HEK293 (cell line): ENCODE results near the gene ZP3.

Experiments used
- CTCF ChIA-PET: fragments of 350-600 bp; formaldehyde crosslinking; extraction: SDS; loops from one replicate; lab custom pipeline; 2021; ENCODE audit warnings: antibody characterized with exemption; lab: Yijun Ruan, JAX
- POLR2A ChIA-PET: fragments of 300-600 bp; formaldehyde crosslinking; extraction: SDS; loops from one replicate; lab custom pipeline; 2020; ENCODE audit warnings: antibody characterized with exemption, inconsistent platforms; lab: Yijun Ruan, JAX
- H3K27ac ChIP-seq: fragments of 200-500 bp; sonication (Bioruptor generic); 2 replicates; pipeline ENCODE4 v1.5.1; 2014; ENCODE audit warnings: low read depth, low read length, control low read depth, inconsistent platforms; ENCODE audit errors: extremely low read depth
- H3K36me3 ChIP-seq, 2 experiments: fragments of 200-500 bp in 1 of 2; sonication (Bioruptor generic) in 1 of 2; 1 replicate in 1 of 2; 2 replicates in 1 of 2; pipeline ENCODE4 v1.5.1; 2014 to 2017; ENCODE audit warnings: inconsistent platforms in 2 of 2, low read length in 2 of 2; ENCODE audit not compliant: control insufficient read depth in 2 of 2, insufficient read depth in 1 of 2
- H3K4me1 ChIP-seq: fragments of 200-500 bp; sonication (Bioruptor generic); 2 replicates; pipeline ENCODE4 v1.5.1; 2014; ENCODE audit warnings: mild to moderate bottlenecking, low read length, inconsistent platforms; ENCODE audit not compliant: control insufficient read depth, insufficient read depth
- H3K4me3 ChIP-seq: 2 replicates; pipeline ENCODE4 v1.5.1; 2011; ENCODE audit warnings: low read depth, mild to moderate bottlenecking, control low read depth, low read length, moderate library complexity
- H3K9me3 ChIP-seq: fragments of 200-500 bp; sonication (Bioruptor generic); 2 replicates; pipeline ENCODE4 v1.5.1; 2014; ENCODE audit warnings: low read depth, low read length, inconsistent platforms; ENCODE audit not compliant: control insufficient read depth, insufficient read depth
- PRDM4 ChIP-seq: fragments of 450-650 bp; formaldehyde crosslinking; IDR thresholded peaks from 2 replicates; pipeline ENCODE4 v1.5.1; 2017; ENCODE audit warnings: missing biosample characterization, missing genetic modification characterization
- TRIM28 ChIP-seq: IDR thresholded peaks from 2 replicates; pipeline ENCODE4 v1.6.1; 2011; ENCODE audit warnings: low read length, control low read depth, borderline replicate concordance
- TSHZ1 ChIP-seq: fragments of 450-650 bp; formaldehyde crosslinking; IDR thresholded peaks from 2 replicates; pipeline ENCODE4 v1.5.1; 2016; ENCODE audit warnings: missing biosample characterization, missing genetic modification characterization, borderline replicate concordance
- YY2 ChIP-seq: fragments of 450-650 bp; formaldehyde crosslinking; IDR thresholded peaks from 2 replicates; pipeline ENCODE4 v1.5.1; 2016; ENCODE audit warnings: missing biosample characterization, missing genetic modification characterization
- ZBTB10 ChIP-seq: fragments of 450-650 bp; formaldehyde crosslinking; IDR thresholded peaks from 2 replicates; pipeline ENCODE4 v1.5.1; 2016; ENCODE audit warnings: missing biosample characterization, missing genetic modification characterization
- ZBTB44 ChIP-seq: fragments of 450-650 bp; IDR thresholded peaks from 2 replicates; pipeline ENCODE4 v1.5.1; 2018; ENCODE audit warnings: missing biosample characterization, mild to moderate bottlenecking, missing genetic modification characterization
- ZNF155 ChIP-seq: fragments of 450-650 bp; formaldehyde crosslinking; IDR thresholded peaks from 2 replicates; pipeline ENCODE4 v1.5.1; 2016; ENCODE audit warnings: missing biosample characterization, missing genetic modification characterization
- ZNF248 ChIP-seq: fragments of 450-650 bp; formaldehyde crosslinking; IDR thresholded peaks from 2 replicates; pipeline ENCODE4 v1.5.1; 2017; ENCODE audit warnings: missing biosample characterization, missing genetic modification characterization
- ZNF302 ChIP-seq: fragments of 450-650 bp; formaldehyde crosslinking; IDR thresholded peaks from 2 replicates; pipeline ENCODE4 v1.5.1; 2016; ENCODE audit warnings: missing biosample characterization, missing genetic modification characterization, low read depth
- ZNF350 ChIP-seq: fragments of 450-650 bp; formaldehyde crosslinking; IDR thresholded peaks from 2 replicates; pipeline ENCODE4 v1.5.0; 2017; ENCODE audit warnings: missing biosample characterization, mild to moderate bottlenecking, missing genetic modification characterization
- ZNF354C ChIP-seq: fragments of 450-650 bp; formaldehyde crosslinking; IDR thresholded peaks from 2 replicates; pipeline ENCODE4 v1.5.1; 2016; ENCODE audit warnings: missing biosample characterization, missing genetic modification characterization, low read depth, borderline replicate concordance
- ZNF362 ChIP-seq: fragments of 450-650 bp; formaldehyde crosslinking; IDR thresholded peaks from 2 replicates; pipeline ENCODE4 v1.5.1; 2016; ENCODE audit warnings: missing biosample characterization, missing genetic modification characterization

The ZP3 gene

GRCh38 chr7:76428149-76428823, 3.5 kb downstream of the ZP3 start:
- Histone ChIP-seq H3K36me3 (no peaks in the 10 kb centered on the region), H3K9me3 (no peaks in the 10 kb centered on the region)
- POLR2A ChIA-PET, result no interaction called here

GRCh38 chr7:76428868-76429805, 4.4 kb downstream of the ZP3 start:
- POLR2A ChIA-PET, result no interaction called here
- Histone ChIP-seq H3K36me3 (no peaks in the 10 kb centered on the region), H3K4me1 (no peaks in the 10 kb centered on the region), H3K9me3 (no peaks in the 10 kb centered on the region), H3K27ac (no peak overlapping the region), H3K4me3 (no peak overlapping the region)
- CTCF ChIA-PET, result no interaction called here
- TF ChIP-seq TRIM28 (no peak), ZBTB44 (tag by site-specific recombination) (no peak), YY2 (tag by site-specific recombination) (no peak), ZBTB10 (no peak), ZNF248 (no peak), ZNF354C (tag by site-specific recombination) (no peak), ZNF350 (no peak)

More at GRCh38 chr7:76428149-76428823, 3.5 kb downstream of the ZP3 start:
- no peaks in the 10 kb centered on the region for H3K4me1 ChIP-seq
- H3K27ac ChIP-seq, result no peak overlapping the region
- CTCF ChIA-PET, result no interaction called here
- no peak overlapping the region for H3K4me3 ChIP-seq
- TF ChIP-seq TSHZ1 (tag by site-specific recombination), result no peak
- TF ChIP-seq ZNF362 (tag by site-specific recombination), result no peak
- no peak for TF ChIP-seq PRDM4
- no peak for TF ChIP-seq ZNF155
- no peak for TF ChIP-seq ZNF302 (tag by site-specific recombination)
